Gastrocnemius medialis (tissue), 4 donors: Measurements from ENCODE around the gene INPP4A. TPM values are rescaled to one million over a fixed set of nuclear protein-coding genes. Genes with fewer than 3 reads are reported as not detected.

Experiments used
- ATAC-seq, 2 donors: fragments of 150-250 bp; one replicate each; pipeline ENCODE4 v1.9.1; 2016
- DNase-seq, 2 donors: peaks; one replicate each; pipeline ENCODE4 v3.0.0-alpha.2; 2019
- H3K27ac ChIP-seq, 4 donors: fragments of 200-600 bp; sonication (generic); 1 replicate in 1 of 4; 2 replicates in 3 of 4; pipeline ENCODE4 v1.5.1; 2016 to 2018; ENCODE audit warnings: mild to moderate bottlenecking in 2 of 4, moderate library complexity in 1 of 4
- H3K27me3 ChIP-seq, 3 donors: fragments of 200-600 bp; sonication (generic) in 2 of 3; 1 replicate in 1 of 3; 2 replicates in 2 of 3; pipeline versions ENCODE4 v1.5.1 to v1.6.0; 2016 to 2019; ENCODE audit warnings: mild to moderate bottlenecking in 1 of 3, moderate library complexity in 1 of 3
- H3K36me3 ChIP-seq, 2 donors: fragments of 200-600 bp; sonication (generic) in 1 of 2; one replicate each; pipeline ENCODE4 v1.5.1; 2017 to 2018
- H3K4me1 ChIP-seq, 2 donors: fragments of 200-600 bp; sonication (generic) in 1 of 2; one replicate each; pipeline ENCODE4 v1.5.1; 2016 to 2017; ENCODE audit warnings: mild to moderate bottlenecking in 2 of 2
- H3K4me3 ChIP-seq, 4 donors: fragments of 200-600 bp; sonication (generic) in 3 of 4; 1 replicate in 1 of 4; 2 replicates in 3 of 4; pipeline ENCODE4 v1.5.1; 2016 to 2019; ENCODE audit warnings: mild to moderate bottlenecking in 2 of 4
- H3K9me3 ChIP-seq, 3 donors: fragments of 200-600 bp; sonication (generic) in 2 of 3; 1 replicate in 1 of 3; 2 replicates in 2 of 3; pipeline ENCODE4 v1.5.1; 2016 to 2019
- CTCF ChIP-seq, 5 experiments: fragments of 450-650 bp in 3 of 5; fragments of 200-600 bp in 2 of 5; sonication (generic) in 2 of 5; IDR thresholded peaks in 4 of 5; conservative IDR thresholded peaks in 1 of 5; 1 replicate in 4 of 5; 2 replicates in 1 of 5; pipeline ENCODE4 v1.5.1; 2016 to 2019; ENCODE audit warnings: antibody characterized with exemption in 5 of 5, mild to moderate bottlenecking in 3 of 5, moderate library complexity in 3 of 5
- POLR2A ChIP-seq, 2 donors: fragments of 450-650 bp; IDR thresholded peaks; one replicate each; pipeline ENCODE4 v1.6.1; 2017; ENCODE audit warnings: antibody characterized with exemption in 2 of 2, mild to moderate bottlenecking in 2 of 2, moderate library complexity in 2 of 2
- in situ Hi-C, 4 donors: fragments of 200-750 bp; cut with MboI; loops; one replicate each; pipeline versions ENCODE4 v1.15.0 to v1.8.0; 2017; ENCODE audit warnings: low sequenced_read_pairs in 4 of 4
- intact Hi-C: fragments of 100-400 bp; cut with DNase I; formaldehyde crosslinking; loops from one replicate; pipeline ENCODE4 v1.15.1; 2023; ENCODE audit warnings: low total_unique reads
- total RNA-seq, 4 donors: library from RNA; depleted of rRNA; stranded (reverse); fragments of >200 nt; gene quantifications; one replicate each; pipeline versions ENCODE4 v1.1.0 to v1.2.3, GENCODE V29; 2016

INPP4A gene
- total RNA-seq, 4 donors from 2014 or later: 9.8 to 19.6 (median 16.0) TPM

- no peak overlapping the region for H3K27ac ChIP-seq
- no peak overlapping the region for H3K4me3 ChIP-seq
- no peak for TF ChIP-seq POLR2A (IDR thresholded peaks at IDR 0.05)
- TF ChIP-seq CTCF (IDR thresholded peaks at IDR 0.05 in 4 of 5, conservative IDR thresholded peaks at IDR 0.05 in 1 of 5): no peak
- no peaks in the 10 kb centered on the region for H3K9me3 ChIP-seq
- no peaks in the 10 kb centered on the region for H3K4me1 ChIP-seq
- peaks cover 3 to 60% of the 10 kb centered on the region in 2 donors for H3K36me3 ChIP-seq
- no peaks in the 10 kb centered on the region for H3K27me3 ChIP-seq
- intact Hi-C loops: no loop called here
- in situ Hi-C loops: no loop called here
- ATAC-seq: no peak
- no peak for DNase-seq
These were observed 102.6 kb downstream of the INPP4A start for GRCh38 chr2:98547092-98547790.

- ATAC-seq (no peak), DNase-seq (no peak)
- no peaks in the 10 kb centered on the region for H3K4me1 ChIP-seq
- peaks cover 3 to 64% of the 10 kb centered on the region in 2 donors for H3K36me3 ChIP-seq
- intact Hi-C loops (no loop called here), in situ Hi-C loops (no loop called here)
- no peaks in the 10 kb centered on the region for H3K27me3 ChIP-seq
- no peak overlapping the region for H3K27ac ChIP-seq
- no peak overlapping the region for H3K4me3 ChIP-seq
- TF ChIP-seq CTCF (IDR thresholded peaks at IDR 0.05 in 4 of 5, conservative IDR thresholded peaks at IDR 0.05 in 1 of 5): no peak
- no peak for TF ChIP-seq POLR2A (IDR thresholded peaks at IDR 0.05)
- H3K9me3 ChIP-seq: no peaks in the 10 kb centered on the region
These were observed 104.5 kb downstream of the INPP4A start for GRCh38 chr2:98548920-98549818.

DNA sequence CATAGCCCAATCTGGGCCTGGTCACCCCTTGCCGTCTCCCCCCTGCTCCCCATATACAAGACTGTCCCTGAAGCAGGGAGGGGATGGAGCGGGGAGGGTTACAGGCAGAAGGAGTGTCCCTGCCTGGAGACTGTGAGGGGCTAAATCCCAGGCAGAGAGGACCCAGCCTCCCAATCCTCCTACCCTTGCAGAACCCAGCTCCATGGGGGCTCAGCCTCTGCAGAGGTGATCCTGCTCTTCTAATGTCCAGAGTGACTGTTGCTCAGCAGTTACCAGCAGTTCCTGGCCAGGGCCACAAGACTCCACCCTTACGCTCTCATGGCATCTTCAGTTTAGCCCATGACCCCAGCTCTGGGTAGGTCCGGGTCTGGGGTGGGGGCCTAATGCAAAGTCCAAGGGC is 105.5 kb downstream of the INPP4A start:
- Histone ChIP-seq H3K36me3 (peaks cover 3 to 63% of the 10 kb centered on the region in 2 donors), H3K4me3 (no peak overlapping the region), H3K27me3 (no peaks in the 10 kb centered on the region), H3K4me1 (no peaks in the 10 kb centered on the region), H3K27ac (no peak overlapping the region), H3K9me3 (no peaks in the 10 kb centered on the region)
- in situ Hi-C loops: loop anchor here in 1 of 4 donors (25.0 kb wide), 1 partner anchor 138 kb away; no protein-coding TSS in a partner anchor
- no peak for DNase-seq
- no peak for TF ChIP-seq CTCF (IDR thresholded peaks at IDR 0.05 in 4 of 5, conservative IDR thresholded peaks at IDR 0.05 in 1 of 5)
- no peak for ATAC-seq
- intact Hi-C loops: no loop called here

DNA sequence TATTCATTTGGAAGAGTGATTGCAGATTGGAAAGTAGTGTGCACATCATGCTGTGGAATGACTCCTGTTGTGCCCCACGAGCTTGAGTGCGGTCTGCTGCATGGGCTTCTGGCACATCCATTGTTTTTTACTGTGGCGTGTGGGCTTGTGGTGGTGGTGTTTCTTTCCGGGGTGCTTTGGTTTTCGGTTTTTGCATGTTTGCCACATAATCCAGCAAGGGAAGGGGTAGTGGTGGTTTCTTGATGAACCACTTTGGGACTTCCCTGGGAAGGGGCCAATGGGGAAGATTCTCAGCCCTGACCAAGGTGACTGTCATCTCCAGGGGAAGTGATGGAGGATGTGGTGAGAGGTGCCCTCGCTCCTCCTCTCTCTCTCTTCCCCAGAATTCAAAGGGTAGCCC is 106.7 kb downstream of the INPP4A start:
- ATAC-seq (no peak), DNase-seq (no peak)
- Histone ChIP-seq H3K4me1 (no peaks in the 10 kb centered on the region), H3K27me3 (no peaks in the 10 kb centered on the region), H3K27ac (no peak overlapping the region), H3K4me3 (no peak overlapping the region), H3K9me3 (no peaks in the 10 kb centered on the region), H3K36me3 (peaks cover 0 to 66% of the 10 kb centered on the region in 2 donors)
- TF ChIP-seq POLR2A (IDR thresholded peaks at IDR 0.05): no peak
- no peak for TF ChIP-seq CTCF (IDR thresholded peaks at IDR 0.05 in 4 of 5, conservative IDR thresholded peaks at IDR 0.05 in 1 of 5)
- in situ Hi-C loops (loop anchor here in 1 of 4 donors (25.0 kb wide), 1 partner anchor 139 kb away; no protein-coding TSS in a partner anchor), intact Hi-C loops (no loop called here)
